ENCODE measurements around the gene LETM1.

DNA sequence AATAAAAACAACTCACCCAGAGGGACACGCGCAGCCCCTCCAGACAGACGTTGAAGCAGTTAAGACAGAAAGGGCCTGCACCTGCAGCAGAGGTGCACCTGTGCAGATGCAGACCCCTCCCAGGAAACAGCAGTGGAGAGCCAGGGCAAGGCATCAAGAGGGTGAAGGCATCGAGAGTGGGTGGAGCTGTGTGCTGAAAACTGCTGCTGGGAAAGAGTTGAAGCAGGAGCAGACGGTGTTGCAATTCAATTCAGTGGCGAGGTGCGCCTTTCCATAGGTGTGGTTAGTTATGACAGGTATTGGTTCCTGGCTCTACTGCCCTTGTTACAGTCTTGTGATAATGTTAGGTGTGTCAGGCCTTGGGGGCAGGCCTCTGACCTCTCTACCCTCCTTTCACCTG is 16.7 kb downstream of the LETM1 start:
- TF ChIP-seq, protein P1, sequence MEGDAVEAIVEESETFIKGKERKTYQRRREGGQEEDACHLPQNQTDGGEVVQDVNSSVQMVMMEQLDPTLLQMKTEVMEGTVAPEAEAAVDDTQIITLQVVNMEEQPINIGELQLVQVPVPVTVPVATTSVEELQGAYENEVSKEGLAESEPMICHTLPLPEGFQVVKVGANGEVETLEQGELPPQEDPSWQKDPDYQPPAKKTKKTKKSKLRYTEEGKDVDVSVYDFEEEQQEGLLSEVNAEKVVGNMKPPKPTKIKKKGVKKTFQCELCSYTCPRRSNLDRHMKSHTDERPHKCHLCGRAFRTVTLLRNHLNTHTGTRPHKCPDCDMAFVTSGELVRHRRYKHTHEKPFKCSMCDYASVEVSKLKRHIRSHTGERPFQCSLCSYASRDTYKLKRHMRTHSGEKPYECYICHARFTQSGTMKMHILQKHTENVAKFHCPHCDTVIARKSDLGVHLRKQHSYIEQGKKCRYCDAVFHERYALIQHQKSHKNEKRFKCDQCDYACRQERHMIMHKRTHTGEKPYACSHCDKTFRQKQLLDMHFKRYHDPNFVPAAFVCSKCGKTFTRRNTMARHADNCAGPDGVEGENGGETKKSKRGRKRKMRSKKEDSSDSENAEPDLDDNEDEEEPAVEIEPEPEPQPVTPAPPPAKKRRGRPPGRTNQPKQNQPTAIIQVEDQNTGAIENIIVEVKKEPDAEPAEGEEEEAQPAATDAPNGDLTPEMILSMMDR (IDR thresholded peaks at IDR 0.05): no peak
- TF ChIP-seq EZH2 (IDR thresholded peaks at IDR 0.05; ENCODE audit: borderline replicate concordance, insufficient read depth, low read depth, low read length, poor library complexity, severe bottlenecking): no peak
